Measurements from ENCODE around the gene SAP25. TPM values are rescaled to one million over a fixed set of nuclear protein-coding genes. Genes with fewer than 3 reads are reported as not detected.

The SAP25 gene
- total and polyA plus RNA-seq, 2 experiments from 2014 or later: not detected

GRCh38 chr7:100572281-100572948 is 1.3 kb downstream of the SAP25 start:
- in situ Hi-C loops (cut with MboI): no loop called here
- no peak for TF ChIP-seq EZH2phosphoT487 (IDR thresholded peaks at IDR 0.05; ENCODE audit: insufficient read depth, low read depth)
- TF ChIP-seq EZH2 (IDR thresholded peaks at IDR 0.05; ENCODE audit: insufficient read depth, poor library complexity, severe bottlenecking): no peak
- 79 to 80% methylated on average over 16 to 20 of the region's 20 CpGs for WGBS, 2 experiments (ENCODE audit: low coverage in 1 of 2, low lambda C conversion rate in 2 of 2, missing lambda C conversion rate in 2 of 2)

GRCh38 chr7:100571829-100572116 is 1.9 kb downstream of the SAP25 start:
- WGBS, 2 experiments (ENCODE audit: low coverage in 1 of 2, low lambda C conversion rate in 2 of 2, missing lambda C conversion rate in 2 of 2): 100% methylated on average over 2 of the region's 2 CpGs
- no peak for TF ChIP-seq EZH2 (IDR thresholded peaks at IDR 0.05; ENCODE audit: insufficient read depth, poor library complexity, severe bottlenecking)
- TF ChIP-seq EZH2phosphoT487 (IDR thresholded peaks at IDR 0.05; ENCODE audit: insufficient read depth, low read depth): no peak
- H3K27me3 ChIP-seq (replicated peaks; ENCODE audit: insufficient read depth): no peaks in the 10 kb centered on the region; the same call in 1 of the 2 replicates
- H3K36me3 ChIP-seq (ENCODE audit: low read depth): no peaks in the 10 kb centered on the region; the same call in 1 of the 2 replicates
- no peak overlapping the region for H3K4me3 ChIP-seq
- in situ Hi-C loops (cut with MboI): no loop called here
- H3K4me1 ChIP-seq (ENCODE audit: insufficient read depth): no peaks in the 10 kb centered on the region
- H3K79me2 ChIP-seq (ENCODE audit: insufficient read depth): no peaks in the 10 kb centered on the region
- H4K20me1 ChIP-seq (ENCODE audit: insufficient read depth): no peaks in the 10 kb centered on the region
- no peak overlapping the region for H3K9ac ChIP-seq
- no peaks in the 10 kb centered on the region for H3F3A ChIP-seq (ENCODE audit: insufficient read depth)
- H3K4me2 ChIP-seq (ENCODE audit: unreplicated experiment): no peak overlapping the region
- no peak overlapping the region for H3K27ac ChIP-seq
- H2AFZ ChIP-seq: no peak overlapping the region
- H3K9me2 ChIP-seq (ENCODE audit: insufficient read depth): no peaks in the 10 kb centered on the region
- no peak for DNase-seq
- H3K9me3 ChIP-seq (ENCODE audit: low read depth): no peaks in the 10 kb centered on the region

More at GRCh38 chr7:100572281-100572948, 1.3 kb downstream of the SAP25 start:
- no peaks in the 10 kb centered on the region; the same call in 1 of the 2 replicates for H3K36me3 ChIP-seq (ENCODE audit: low read depth)
- DNase-seq: no peak
- H4K20me1 ChIP-seq (ENCODE audit: insufficient read depth): no peaks in the 10 kb centered on the region
- H3K9ac ChIP-seq: no peak overlapping the region
- no peak overlapping the region for H2AFZ ChIP-seq
- no peaks in the 10 kb centered on the region for H3K9me2 ChIP-seq (ENCODE audit: insufficient read depth)
- no peak overlapping the region for H3K4me2 ChIP-seq (ENCODE audit: unreplicated experiment)
- no peaks in the 10 kb centered on the region for H3F3A ChIP-seq (ENCODE audit: insufficient read depth)
- no peak overlapping the region for H3K4me3 ChIP-seq
- no peaks in the 10 kb centered on the region for H3K4me1 ChIP-seq (ENCODE audit: insufficient read depth)
- H3K27ac ChIP-seq: no peak overlapping the region
- no peaks in the 10 kb centered on the region for H3K9me3 ChIP-seq (ENCODE audit: low read depth)
- no peaks in the 10 kb centered on the region; the same call in 1 of the 2 replicates for H3K27me3 ChIP-seq (replicated peaks; ENCODE audit: insufficient read depth)
- H3K79me2 ChIP-seq (ENCODE audit: insufficient read depth): no peaks in the 10 kb centered on the region

GRCh38 chr7:100570954-100571828 is 2.5 kb downstream of the SAP25 start:
- H3K9me3 ChIP-seq (ENCODE audit: low read depth): no peaks in the 10 kb centered on the region
- no peak overlapping the region for H3K4me3 ChIP-seq
- no peaks in the 10 kb centered on the region; the same call in 1 of the 2 replicates for H3K36me3 ChIP-seq (ENCODE audit: low read depth)
- 83% methylated on average over 25 to 26 of the region's 26 CpGs for WGBS, 2 experiments (ENCODE audit: low coverage in 1 of 2, low lambda C conversion rate in 2 of 2, missing lambda C conversion rate in 2 of 2)
- no peak for DNase-seq
- no peak for TF ChIP-seq EZH2 (IDR thresholded peaks at IDR 0.05; ENCODE audit: insufficient read depth, poor library complexity, severe bottlenecking)
- no peak for TF ChIP-seq EZH2phosphoT487 (IDR thresholded peaks at IDR 0.05; ENCODE audit: insufficient read depth, low read depth)
- in situ Hi-C loops (cut with MboI): no loop called here
- no peaks in the 10 kb centered on the region; the same call in 1 of the 2 replicates for H3K27me3 ChIP-seq (replicated peaks; ENCODE audit: insufficient read depth)
- no peak overlapping the region for H3K9ac ChIP-seq
- H3K9me2 ChIP-seq (ENCODE audit: insufficient read depth): no peaks in the 10 kb centered on the region
- H3K27ac ChIP-seq: no peak overlapping the region
- H4K20me1 ChIP-seq (ENCODE audit: insufficient read depth): no peaks in the 10 kb centered on the region
- H3K79me2 ChIP-seq (ENCODE audit: insufficient read depth): no peaks in the 10 kb centered on the region
- no peak overlapping the region for H2AFZ ChIP-seq
- no peak overlapping the region for H3K4me2 ChIP-seq (ENCODE audit: unreplicated experiment)
- H3F3A ChIP-seq (ENCODE audit: insufficient read depth): no peaks in the 10 kb centered on the region
- H3K4me1 ChIP-seq (ENCODE audit: insufficient read depth): no peaks in the 10 kb centered on the region

GRCh38 chr7:100568896-100569844 is 4.5 kb downstream of the SAP25 start:
- 28% methylated on average over 34 to 36 of the region's 36 CpGs for WGBS, 2 experiments (ENCODE audit: low coverage in 1 of 2, low lambda C conversion rate in 2 of 2, missing lambda C conversion rate in 2 of 2)
- Histone ChIP-seq H3F3A (ENCODE audit: insufficient read depth) (no peaks in the 10 kb centered on the region), H3K4me3 (0 out of 2 replicates have a peak overlapping the region, but pooled peaks have one; percentile 5), H2AFZ (peak overlapping the region; percentile 71), H3K9me2 (ENCODE audit: insufficient read depth) (no peaks in the 10 kb centered on the region), H3K9me3 (ENCODE audit: low read depth) (no peaks in the 10 kb centered on the region), H4K20me1 (ENCODE audit: insufficient read depth) (no peaks in the 10 kb centered on the region), H3K36me3 (ENCODE audit: low read depth) (no peaks in the 10 kb centered on the region), H3K4me2 (ENCODE audit: unreplicated experiment) (peak overlapping the region; percentile 62), H3K4me1 (ENCODE audit: insufficient read depth) (no peaks in the 10 kb centered on the region), H3K79me2 (ENCODE audit: insufficient read depth) (no peaks in the 10 kb centered on the region), H3K9ac (no peak overlapping the region; the same call in 1 of the 2 replicates), H3K27ac (no peak overlapping the region), H3K27me3 (replicated peaks; ENCODE audit: insufficient read depth) (no peaks in the 10 kb centered on the region; the same call in 1 of the 2 replicates)
- TF ChIP-seq EZH2phosphoT487 (IDR thresholded peaks at IDR 0.05; ENCODE audit: insufficient read depth, low read depth): no peak
- no peak for TF ChIP-seq EZH2 (IDR thresholded peaks at IDR 0.05; ENCODE audit: insufficient read depth, poor library complexity, severe bottlenecking)
- in situ Hi-C loops (cut with MboI): no loop called here
- DNase-seq: peak; percentile 61
